Immature natural killer cell (primary cell): ENCODE measurements around the gene GOLGB1. TPM values are rescaled to one million over a fixed set of nuclear protein-coding genes. Genes with fewer than 3 reads are reported as not detected.
A peak's percentile ranks its signal among the peaks of the same experiment; 100 is the strongest.

Experiments used
- DNase-seq, 3 donors: peaks; one replicate each; pipeline ENCODE4 v3.0.0; 2022; ENCODE audit warnings: mixed read lengths in 1 of 3
- H3K27ac Mint-ChIP-seq, 6 donors: one replicate each; pipeline ENCODE4 v1.8.0; 2020; ENCODE audit warnings: mixed read lengths in 6 of 6, mild to moderate bottlenecking in 5 of 6, inconsistent platforms in 4 of 6, moderate library complexity in 3 of 6
- H3K27me3 Mint-ChIP-seq, 3 donors: one replicate each; pipeline ENCODE4 v1.8.0; 2020 to 2021; ENCODE audit warnings: low read depth in 3 of 3, mild to moderate bottlenecking in 3 of 3, mixed read lengths in 3 of 3, moderate library complexity in 3 of 3, inconsistent platforms in 1 of 3
- H3K36me3 Mint-ChIP-seq, 3 donors: one replicate each; pipeline ENCODE4 v1.8.0; 2020; ENCODE audit warnings: mixed read lengths in 3 of 3, inconsistent platforms in 2 of 3, mild to moderate bottlenecking in 2 of 3
- H3K4me1 Mint-ChIP-seq, 2 donors: one replicate each; pipeline ENCODE4 v1.8.0; 2020; ENCODE audit warnings: inconsistent platforms in 2 of 2, mild to moderate bottlenecking in 2 of 2, mixed read lengths in 2 of 2, moderate library complexity in 1 of 2
- H3K4me3 Mint-ChIP-seq, 5 donors: one replicate each; pipeline ENCODE4 v1.8.0; 2020; ENCODE audit warnings: mild to moderate bottlenecking in 5 of 5, mixed read lengths in 5 of 5, inconsistent platforms in 3 of 5, moderate library complexity in 3 of 5
- H3K9me3 Mint-ChIP-seq, 6 donors: one replicate each; pipeline ENCODE4 v1.8.0; 2020; ENCODE audit warnings: mild to moderate bottlenecking in 6 of 6, mixed read lengths in 6 of 6, inconsistent platforms in 4 of 6, moderate library complexity in 3 of 6
- polyA plus RNA-seq, 3 donors: library from polyadenylated mRNA; unstranded; fragments of 300-500 nt; fragmentation: Illumina TruSeq; gene quantifications; one replicate each; pipeline ENCODE4 v1.2.3, GENCODE V29; 2021

Gene GOLGB1
- polyA plus RNA-seq, 3 donors from 2014 or later, result 1.6 to 12.0 (median 2.5) TPM

GRCh38 chr3:121654493-121655385 lies 94.8 kb downstream of the GOLGB1 start:
- no peak for DNase-seq
- Mint-ChIP-seq H3K27me3 (peaks cover 0 to 3% (median 0%) of the 10 kb centered on the region in 3 donors), H3K4me3 (peak overlapping the region; percentile 51 to 74 (median 70)), H3K4me1 (peaks cover 77 to 94% of the 10 kb centered on the region in 2 donors), H3K9me3 (no peaks in the 10 kb centered on the region), H3K27ac (peak overlapping the region; percentile 81 to 97 (median 94)), H3K36me3 (peaks cover 32 to 46% (median 36%) of the 10 kb centered on the region in 3 donors)

- Mint-ChIP-seq H3K27me3 (no peaks in the 10 kb centered on the region), H3K4me3 (peak overlapping the region in 4 of 5 donors; percentile 7 to 45 (median 26)), H3K4me1 (peaks cover 58 to 86% of the 10 kb centered on the region in 2 donors), H3K36me3 (peaks cover 22 to 30% (median 22%) of the 10 kb centered on the region in 3 donors), H3K9me3 (no peaks in the 10 kb centered on the region), H3K27ac (peak overlapping the region; percentile 13 to 73 (median 44))
- DNase-seq, result no peak
These were observed 97.9 kb downstream of the GOLGB1 start for GRCh38 chr3:121651684-121652083.

- no peak for DNase-seq
- Mint-ChIP-seq H3K4me3 (no peak overlapping the region), H3K27me3 (no peaks in the 10 kb centered on the region), H3K36me3 (peaks cover 12 to 31% (median 23%) of the 10 kb centered on the region in 3 donors), H3K9me3 (no peaks in the 10 kb centered on the region), H3K27ac (peak overlapping the region in 2 of 6 donors; percentile 21 to 23), H3K4me1 (peaks cover 46 to 70% of the 10 kb centered on the region in 2 donors)
These were observed 99.9 kb downstream of the GOLGB1 start for GRCh38 chr3:121649645-121650044.

GRCh38 chr3:121648219-121648958 lies 101.2 kb downstream of the GOLGB1 start:
- DNase-seq, result no peak
- peaks cover 10 to 42% (median 30%) of the 10 kb centered on the region in 3 donors for H3K36me3 Mint-ChIP-seq
- peaks cover 34 to 57% of the 10 kb centered on the region in 2 donors for H3K4me1 Mint-ChIP-seq
- H3K27me3 Mint-ChIP-seq, result no peaks in the 10 kb centered on the region
- peak overlapping the region in 2 of 6 donors; percentile 4 to 41 for H3K27ac Mint-ChIP-seq
- H3K4me3 Mint-ChIP-seq, result no peak overlapping the region
- H3K9me3 Mint-ChIP-seq, result no peaks in the 10 kb centered on the region

- peak overlapping the region in 1 of 6 donors; percentile 19 for H3K27ac Mint-ChIP-seq
These were observed 104.5 kb downstream of the GOLGB1 start for GRCh38 chr3:121645054-121645453.

GRCh38 chr3:121642601-121643314 lies 106.8 kb downstream of the GOLGB1 start:
- no peaks in the 10 kb centered on the region for H3K27me3 Mint-ChIP-seq
- H3K27ac Mint-ChIP-seq, result no peak overlapping the region
- no peak overlapping the region for H3K4me3 Mint-ChIP-seq
- DNase-seq, result no peak
- no peaks in the 10 kb centered on the region for H3K9me3 Mint-ChIP-seq
- peaks cover 17 to 63% (median 54%) of the 10 kb centered on the region in 3 donors for H3K36me3 Mint-ChIP-seq
- H3K4me1 Mint-ChIP-seq, result peaks cover 2 to 42% of the 10 kb centered on the region in 2 donors

More at GRCh38 chr3:121645054-121645453, 104.5 kb downstream of the GOLGB1 start:
- no peaks in the 10 kb centered on the region for H3K27me3 Mint-ChIP-seq
- DNase-seq, result no peak
- H3K4me1 Mint-ChIP-seq, result peaks cover 12 to 44% of the 10 kb centered on the region in 2 donors
- no peak overlapping the region for H3K4me3 Mint-ChIP-seq
- no peaks in the 10 kb centered on the region for H3K9me3 Mint-ChIP-seq
- peaks cover 12 to 54% (median 40%) of the 10 kb centered on the region in 3 donors for H3K36me3 Mint-ChIP-seq

GRCh38 chr3:121641127-121641526 lies 108.4 kb downstream of the GOLGB1 start:
- peak overlapping the region in 1 of 6 donors; percentile 49 for H3K27ac Mint-ChIP-seq
- H3K36me3 Mint-ChIP-seq, result peaks cover 20 to 79% (median 66%) of the 10 kb centered on the region in 3 donors
- H3K4me3 Mint-ChIP-seq, result no peak overlapping the region
- H3K27me3 Mint-ChIP-seq, result no peaks in the 10 kb centered on the region
- DNase-seq, result no peak
- no peaks in the 10 kb centered on the region for H3K9me3 Mint-ChIP-seq
- peaks cover 2 to 37% of the 10 kb centered on the region in 2 donors for H3K4me1 Mint-ChIP-seq

- Mint-ChIP-seq H3K27me3 (no peaks in the 10 kb centered on the region), H3K4me3 (no peak overlapping the region), H3K36me3 (peaks cover 38 to 83% (median 62%) of the 10 kb centered on the region in 3 donors), H3K9me3 (no peaks in the 10 kb centered on the region), H3K4me1 (peaks cover 2 to 36% of the 10 kb centered on the region in 2 donors), H3K27ac (peak overlapping the region in 1 of 6 donors; percentile 45)
- DNase-seq, result no peak
These were observed 111.6 kb downstream of the GOLGB1 start for GRCh38 chr3:121637922-121638321.

GRCh38 chr3:121630355-121630754 lies 119.2 kb downstream of the GOLGB1 start:
- H3K36me3 Mint-ChIP-seq, result peaks cover 35 to 63% (median 44%) of the 10 kb centered on the region in 3 donors
- peak overlapping the region in 5 of 6 donors; percentile 12 to 82 (median 54) for H3K27ac Mint-ChIP-seq
- H3K4me3 Mint-ChIP-seq, result no peak overlapping the region
- H3K27me3 Mint-ChIP-seq, result no peaks in the 10 kb centered on the region
- DNase-seq, result no peak
- no peaks in the 10 kb centered on the region for H3K4me1 Mint-ChIP-seq
- H3K9me3 Mint-ChIP-seq, result no peaks in the 10 kb centered on the region

GRCh38 chr3:121629601-121630000 lies 119.9 kb downstream of the GOLGB1 start:
- Mint-ChIP-seq H3K9me3 (no peaks in the 10 kb centered on the region), H3K27ac (peak overlapping the region in 4 of 6 donors; percentile 12 to 55 (median 53)), H3K4me3 (no peak overlapping the region), H3K4me1 (no peaks in the 10 kb centered on the region), H3K27me3 (no peaks in the 10 kb centered on the region), H3K36me3 (peaks cover 31 to 56% (median 37%) of the 10 kb centered on the region in 3 donors)
- no peak for DNase-seq

GRCh38 chr3:121627622-121628021 lies 121.9 kb downstream of the GOLGB1 start:
- Mint-ChIP-seq H3K27me3 (no peaks in the 10 kb centered on the region), H3K27ac (no peak overlapping the region), H3K9me3 (no peaks in the 10 kb centered on the region), H3K36me3 (peaks cover 20 to 39% (median 31%) of the 10 kb centered on the region in 3 donors), H3K4me3 (no peak overlapping the region), H3K4me1 (no peaks in the 10 kb centered on the region)
- no peak for DNase-seq

- Mint-ChIP-seq H3K9me3 (no peaks in the 10 kb centered on the region), H3K27ac (no peak overlapping the region), H3K4me3 (no peak overlapping the region), H3K27me3 (no peaks in the 10 kb centered on the region), H3K4me1 (no peaks in the 10 kb centered on the region), H3K36me3 (peaks cover 16 to 35% (median 31%) of the 10 kb centered on the region in 3 donors)
- no peak for DNase-seq
These were observed 122.3 kb downstream of the GOLGB1 start for GRCh38 chr3:121627211-121627610.

- no peak overlapping the region for H3K27ac Mint-ChIP-seq
- H3K4me1 Mint-ChIP-seq, result no peaks in the 10 kb centered on the region
- peaks cover 9 to 30% (median 27%) of the 10 kb centered on the region in 3 donors for H3K36me3 Mint-ChIP-seq
- DNase-seq, result no peak
- no peaks in the 10 kb centered on the region for H3K9me3 Mint-ChIP-seq
- no peak overlapping the region for H3K4me3 Mint-ChIP-seq
- H3K27me3 Mint-ChIP-seq, result peaks cover 0 to 2% (median 2%) of the 10 kb centered on the region in 3 donors
These were observed 123.0 kb downstream of the GOLGB1 start for GRCh38 chr3:121626495-121626894.
